Subcutaneous abdominal adipose tissue (tissue), 5 donors: ENCODE data around the gene SYNGR1.
"Not testable (repeated sequence)": the region's sequence is repeated elsewhere in the genome, so short reads cannot be mapped to it uniquely, and the experiment has no call there.

Experiments used
- H3K27ac ChIP-seq: one replicate; pipeline ENCODE4 v1.7.0; 2013; ENCODE audit warnings: low read depth, mild to moderate bottlenecking, inconsistent platforms, low read length, moderate library complexity
- H3K27me3 ChIP-seq, 5 donors: one replicate each; pipeline ENCODE4 v1.7.0; 2013; ENCODE audit warnings: low read length in 5 of 5, inconsistent platforms in 1 of 5; ENCODE audit not compliant: control insufficient read depth in 5 of 5, insufficient read depth in 4 of 5
- H3K36me3 ChIP-seq, 5 donors: one replicate each; pipeline ENCODE4 v1.7.0; 2013; ENCODE audit warnings: low read length in 5 of 5; ENCODE audit not compliant: control insufficient read depth in 5 of 5, insufficient read depth in 5 of 5
- H3K4me1 ChIP-seq, 5 donors: one replicate each; pipeline ENCODE4 v1.7.0; 2013; ENCODE audit warnings: low read length in 5 of 5, mild to moderate bottlenecking in 3 of 5, moderate library complexity in 1 of 5; ENCODE audit not compliant: control insufficient read depth in 5 of 5, insufficient read depth in 5 of 5
- H3K4me3 ChIP-seq, 5 donors: one replicate each; pipeline ENCODE4 v1.7.0; 2013; ENCODE audit warnings: low read length in 5 of 5, low read depth in 1 of 5
- H3K9ac ChIP-seq, 5 donors: one replicate each; pipeline ENCODE4 v1.7.0; 2013; ENCODE audit warnings: low read length in 5 of 5, mild to moderate bottlenecking in 4 of 5, moderate library complexity in 3 of 5
- H3K9me3 ChIP-seq, 5 donors: one replicate each; pipeline ENCODE4 v1.7.0; 2013; ENCODE audit warnings: low read length in 5 of 5; ENCODE audit not compliant: control insufficient read depth in 5 of 5
- donor health status: healthy.
- donor health status: healthy.
- donor health status: healthy.
- donor health status: healthy.
- donor health status: healthy.

The SYNGR1 gene

GRCh38 chr22:39350757-39351688 lies 1.2 kb downstream of the SYNGR1 start:
- no peaks in the 10 kb centered on the region for H3K27me3 ChIP-seq
- no peaks in the 10 kb centered on the region for H3K36me3 ChIP-seq
- H3K9ac ChIP-seq = peak overlapping the region in 3 of 5 donors; percentile 21 to 78 (median 78)
- H3K4me1 ChIP-seq = peaks cover 2 to 23% (median 18%) of the 10 kb centered on the region in 5 donors
- H3K9me3 ChIP-seq = no peaks in the 10 kb centered on the region
- H3K4me3 ChIP-seq = peak overlapping the region; percentile 63 to 74 (median 69)
- H3K27ac ChIP-seq = no peak overlapping the region

DNA sequence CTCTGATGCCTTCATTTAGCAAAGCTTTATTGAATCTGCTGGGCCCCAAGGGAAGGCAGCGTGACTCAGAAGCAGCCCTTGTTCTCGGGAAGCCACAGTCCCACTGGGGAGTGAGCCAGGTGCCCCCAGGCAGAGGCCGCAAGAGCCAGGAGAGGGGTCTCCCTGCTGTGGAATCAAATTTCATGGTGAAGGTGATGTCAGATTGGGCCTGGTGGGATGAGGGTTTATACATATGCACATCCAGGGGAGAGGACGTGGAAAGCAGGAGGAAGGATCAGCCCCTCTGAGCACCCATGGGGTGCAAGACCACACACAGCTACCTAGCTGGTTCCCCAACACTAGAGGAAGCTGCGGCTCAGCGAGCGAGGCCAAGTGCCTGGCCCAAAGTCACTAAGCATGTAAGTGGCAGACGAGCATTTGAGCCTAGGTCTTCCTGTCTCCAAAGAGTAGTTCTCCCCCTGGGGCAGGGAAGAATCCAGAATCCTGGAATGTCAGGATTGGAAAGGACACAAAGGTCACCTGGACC lies 2.0 kb downstream of the SYNGR1 start:
- H3K4me3 ChIP-seq = no peak overlapping the region
- H3K9ac ChIP-seq = no peak overlapping the region
- no peak overlapping the region for H3K27ac ChIP-seq
- no peaks in the 10 kb centered on the region for H3K27me3 ChIP-seq
- no peaks in the 10 kb centered on the region for H3K36me3 ChIP-seq
- peaks cover 2 to 23% (median 18%) of the 10 kb centered on the region in 5 donors for H3K4me1 ChIP-seq
- H3K9me3 ChIP-seq = no peaks in the 10 kb centered on the region

GRCh38 chr22:39352306-39352891 lies 2.6 kb downstream of the SYNGR1 start:
- H3K4me1 ChIP-seq = peaks cover 2 to 23% (median 18%) of the 10 kb centered on the region in 5 donors
- no peaks in the 10 kb centered on the region for H3K27me3 ChIP-seq
- no peaks in the 10 kb centered on the region for H3K36me3 ChIP-seq
- no peaks in the 10 kb centered on the region for H3K9me3 ChIP-seq
- H3K27ac ChIP-seq = no peak overlapping the region
- no peak overlapping the region for H3K4me3 ChIP-seq
- no peak overlapping the region for H3K9ac ChIP-seq

GRCh38 chr22:39353346-39353745 lies 3.6 kb downstream of the SYNGR1 start:
- H3K27ac ChIP-seq = no peak overlapping the region
- H3K4me3 ChIP-seq = no peak overlapping the region
- no peaks in the 10 kb centered on the region for H3K9me3 ChIP-seq

DNA sequence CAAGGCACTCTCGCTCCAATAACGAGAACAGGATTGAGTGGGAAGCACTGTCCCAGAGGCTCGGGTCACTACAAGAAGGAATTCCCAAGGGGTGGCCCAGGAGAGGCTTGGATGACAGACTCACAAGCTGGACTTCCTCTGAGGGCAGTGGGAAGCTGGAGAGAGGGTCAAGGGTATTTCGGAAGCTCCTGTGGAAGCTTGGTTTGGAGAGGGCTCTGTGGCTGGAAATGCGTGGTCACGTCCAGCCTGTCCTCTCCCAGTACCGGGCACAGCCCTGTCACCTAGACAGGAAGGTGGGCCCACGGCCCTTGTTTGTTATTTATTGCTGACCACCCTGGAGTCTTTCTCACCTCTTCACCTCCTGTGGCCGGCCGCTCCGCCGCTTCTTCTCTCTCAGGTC lies 5.3 kb downstream of the SYNGR1 start:
- Histone ChIP-seq H3K27me3 (no peaks in the 10 kb centered on the region), H3K27ac (no peak overlapping the region), H3K9ac (no peak overlapping the region), H3K36me3 (no peaks in the 10 kb centered on the region), H3K4me3 (no peak overlapping the region), H3K9me3 (no peaks in the 10 kb centered on the region), H3K4me1 (peaks cover 0 to 14% (median 9%) of the 10 kb centered on the region in 5 donors)

More at GRCh38 chr22:39353346-39353745, 3.6 kb downstream of the SYNGR1 start:
- peaks cover 2 to 23% (median 18%) of the 10 kb centered on the region in 5 donors for H3K4me1 ChIP-seq
- no peak overlapping the region for H3K9ac ChIP-seq
- no peaks in the 10 kb centered on the region for H3K36me3 ChIP-seq
- H3K27me3 ChIP-seq = no peaks in the 10 kb centered on the region

DNA sequence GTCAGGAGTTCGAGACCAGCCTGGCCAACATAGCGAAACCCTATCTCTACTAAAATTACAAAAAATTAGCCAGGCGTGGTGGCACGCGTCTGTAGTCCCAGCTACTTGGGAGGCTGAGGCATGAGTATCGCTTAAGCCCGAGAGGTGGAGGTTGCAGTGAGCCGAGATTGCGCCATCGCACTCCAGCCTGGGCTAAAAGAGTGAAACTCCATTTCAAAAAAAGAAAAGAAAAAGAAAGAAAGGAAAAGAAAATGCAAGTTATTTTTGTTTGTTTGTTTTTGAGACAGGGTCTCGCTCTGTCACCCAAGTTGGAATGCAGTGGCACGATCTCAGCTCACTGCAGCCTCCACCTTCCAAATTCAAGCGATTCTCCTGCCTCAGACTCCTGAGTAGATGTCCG lies 6.0 kb downstream of the SYNGR1 start:
- H3K36me3 ChIP-seq, H3K9me3 ChIP-seq, H3K9ac ChIP-seq, H3K27ac ChIP-seq, H3K4me3 ChIP-seq, H3K27me3 ChIP-seq, H3K4me1 ChIP-seq: not testable (repeated sequence)

GRCh38 chr22:39356464-39356863 lies 6.7 kb downstream of the SYNGR1 start:
- Histone ChIP-seq H3K9ac (no peak overlapping the region), H3K27ac (no peak overlapping the region)

GRCh38 chr22:39357110-39358108 lies 7.6 kb downstream of the SYNGR1 start:
- H3K4me3 ChIP-seq, H3K4me1 ChIP-seq, H3K27me3 ChIP-seq, H3K27ac ChIP-seq, H3K36me3 ChIP-seq, H3K9ac ChIP-seq, H3K9me3 ChIP-seq: not testable (repeated sequence)

More at GRCh38 chr22:39356464-39356863, 6.7 kb downstream of the SYNGR1 start:
- no peak overlapping the region for H3K4me3 ChIP-seq
- no peaks in the 10 kb centered on the region for H3K27me3 ChIP-seq
- H3K9me3 ChIP-seq = no peaks in the 10 kb centered on the region
- H3K36me3 ChIP-seq = no peaks in the 10 kb centered on the region
- peaks cover 0 to 2% (median 1%) of the 10 kb centered on the region in 5 donors for H3K4me1 ChIP-seq

DNA sequence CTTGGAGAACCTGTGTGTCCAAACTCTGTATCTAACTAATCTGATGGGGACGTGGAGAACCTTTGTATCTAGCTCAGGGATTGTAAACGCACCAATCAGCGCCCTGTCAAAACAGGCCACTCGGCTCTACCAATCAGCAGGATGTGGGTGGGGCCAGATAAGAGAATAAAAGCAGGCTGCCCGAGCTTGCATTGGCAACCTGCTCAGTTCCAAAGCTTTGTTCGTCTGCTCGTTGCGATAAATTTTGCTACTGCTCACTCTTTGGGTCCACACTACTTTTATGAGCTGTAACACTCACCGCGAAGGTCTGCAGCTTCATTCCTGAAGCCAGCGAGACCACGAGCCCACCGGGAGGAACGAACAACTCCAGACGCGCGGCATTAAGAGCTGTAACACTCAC lies 8.4 kb downstream of the SYNGR1 start:
- not testable (repeated sequence) for H3K27ac ChIP-seq, H3K27me3 ChIP-seq, H3K36me3 ChIP-seq, H3K9ac ChIP-seq, H3K4me1 ChIP-seq, H3K9me3 ChIP-seq, H3K4me3 ChIP-seq
